ENCODE data around the gene H2BW1. TPM values are rescaled to one million over a fixed set of nuclear protein-coding genes. Genes with fewer than 3 reads are reported as not detected.
"Not testable (repeated sequence)": the region's sequence is repeated elsewhere in the genome, so short reads cannot be mapped to it uniquely, and the experiment has no call there.

The H2BW1 gene
- polyA plus RNA-seq (2011; rRNA removed) (not detected in 2 replicates), polyA minus RNA-seq (2011; rRNA and poly(A)+ RNA removed) (not detected in 2 replicates)

- Histone ChIP-seq H3K27me3 (ENCODE audit: control insufficient read depth, insufficient read depth, low read length) (no peaks in the 10 kb centered on the region), H3K9me3 (ENCODE audit: control insufficient read depth, insufficient read depth, low read length) (peaks cover 3% of the 10 kb centered on the region; the same call in 1 of the 2 replicates), H3K27ac (ENCODE audit: low read depth, low read length) (no peak within 1 kb of the TSS), H3K4me3 (ENCODE audit: low read depth, low read length) (no peak within 1 kb of the TSS)
- POLR2A ChIA-PET: no interaction called here
- no peak for DNase-seq (ENCODE audit: low read depth, low spot score)
- CTCF ChIA-PET: no interaction called here
- no peak for TF ChIP-seq CTCF (IDR thresholded peaks at IDR 0.05; ENCODE audit: low read depth, low read length)
These were observed at the start of gene H2BW1 for GRCh38 chrX:104013606-104014005. TSS of gene H2BW1 (minus strand) at chrX:104013708. CDS start at chrX:104013576, 132 bp downstream.

GRCh38 chrX:104062636-104063035 is 49.1 kb upstream of the H2BW1 start:
- H3K9me3 ChIP-seq (ENCODE audit: control insufficient read depth, insufficient read depth, low read length); DNase-seq (ENCODE audit: low read depth, low spot score); POLR2A ChIA-PET; H3K4me3 ChIP-seq (ENCODE audit: low read depth, low read length); CTCF ChIA-PET; H3K27ac ChIP-seq (ENCODE audit: low read depth, low read length); H3K27me3 ChIP-seq (ENCODE audit: control insufficient read depth, insufficient read depth, low read length): not testable (repeated sequence)

GRCh38 chrX:104054956-104055355 is 41.4 kb upstream of the H2BW1 start:
- H3K4me3 ChIP-seq (ENCODE audit: low read depth, low read length); CTCF ChIA-PET; H3K27me3 ChIP-seq (ENCODE audit: control insufficient read depth, insufficient read depth, low read length); H3K27ac ChIP-seq (ENCODE audit: low read depth, low read length); H3K9me3 ChIP-seq (ENCODE audit: control insufficient read depth, insufficient read depth, low read length); POLR2A ChIA-PET; DNase-seq (ENCODE audit: low read depth, low spot score): not testable (repeated sequence)

GRCh38 chrX:104047171-104047570 is 33.7 kb upstream of the H2BW1 start:
- ChIA-PET CTCF (no interaction called here), POLR2A (no interaction called here)
- no peaks in the 10 kb centered on the region for H3K27me3 ChIP-seq (ENCODE audit: control insufficient read depth, insufficient read depth, low read length)
- no peak overlapping the region for H3K4me3 ChIP-seq (ENCODE audit: low read depth, low read length)
- no peak for DNase-seq (ENCODE audit: low read depth, low spot score)
- H3K27ac ChIP-seq (ENCODE audit: low read depth, low read length): no peak overlapping the region
- no peak for TF ChIP-seq CTCF (IDR thresholded peaks at IDR 0.05; ENCODE audit: low read depth, low read length)
- H3K9me3 ChIP-seq (ENCODE audit: control insufficient read depth, insufficient read depth, low read length): no peaks in the 10 kb centered on the region

GRCh38 chrX:104045642-104046041 is 32.1 kb upstream of the H2BW1 start:
- DNase-seq (ENCODE audit: low read depth, low spot score): no peak
- Histone ChIP-seq H3K27ac (ENCODE audit: low read depth, low read length) (no peak overlapping the region), H3K4me3 (ENCODE audit: low read depth, low read length) (no peak overlapping the region), H3K9me3 (ENCODE audit: control insufficient read depth, insufficient read depth, low read length) (no peaks in the 10 kb centered on the region), H3K27me3 (ENCODE audit: control insufficient read depth, insufficient read depth, low read length) (no peaks in the 10 kb centered on the region)
- ChIA-PET POLR2A (no interaction called here), CTCF (no interaction called here)
- no peak for TF ChIP-seq CTCF (IDR thresholded peaks at IDR 0.05; ENCODE audit: low read depth, low read length)

- no peaks in the 10 kb centered on the region; the same call in 1 of the 2 replicates for H3K9me3 ChIP-seq (ENCODE audit: control insufficient read depth, insufficient read depth, low read length)
- H3K4me3 ChIP-seq (ENCODE audit: low read depth, low read length): no peak overlapping the region
- POLR2A ChIA-PET: no interaction called here
- no peak for TF ChIP-seq CTCF (IDR thresholded peaks at IDR 0.05; ENCODE audit: low read depth, low read length)
- no peak overlapping the region for H3K27ac ChIP-seq (ENCODE audit: low read depth, low read length)
- CTCF ChIA-PET: no interaction called here
- no peaks in the 10 kb centered on the region for H3K27me3 ChIP-seq (ENCODE audit: control insufficient read depth, insufficient read depth, low read length)
- DNase-seq (ENCODE audit: low read depth, low spot score): no peak
These were observed 27.5 kb upstream of the H2BW1 start for GRCh38 chrX:104041003-104041402.
